HEK293 (cell line): ENCODE results near the gene NFIX.

Source experiments
- BCL11A ChIP-seq: fragments of 450-650 bp; formaldehyde crosslinking; IDR thresholded peaks from 2 replicates; pipeline ENCODE4 v1.5.1; 2016; ENCODE audit warnings: low read depth, missing biosample characterization, missing genetic modification characterization
- BCL11B ChIP-seq: fragments of 450-650 bp; formaldehyde crosslinking; IDR thresholded peaks from 2 replicates; pipeline ENCODE4 v1.5.1; 2016; ENCODE audit warnings: low read depth, missing biosample characterization, missing genetic modification characterization
- FEZF1 ChIP-seq: fragments of 450-650 bp; formaldehyde crosslinking; IDR thresholded peaks from 2 replicates; pipeline ENCODE4 v1.5.1; 2016; ENCODE audit warnings: missing biosample characterization, missing genetic modification characterization
- GLIS2 ChIP-seq: fragments of 450-650 bp; formaldehyde crosslinking; IDR thresholded peaks from 2 replicates; pipeline ENCODE4 v1.5.1; 2016; ENCODE audit warnings: missing biosample characterization, missing genetic modification characterization
- KLF17 ChIP-seq: fragments of 450-650 bp; formaldehyde crosslinking; IDR thresholded peaks from 2 replicates; pipeline ENCODE4 v1.5.1; 2016; ENCODE audit warnings: missing biosample characterization, missing genetic modification characterization
- PRDM1 ChIP-seq: fragments of 450-650 bp; formaldehyde crosslinking; IDR thresholded peaks from 2 replicates; pipeline ENCODE4; 2016; ENCODE audit warnings: missing biosample characterization, missing genetic modification characterization
- TCF7L2 ChIP-seq: IDR thresholded peaks from 2 replicates; pipeline ENCODE4 v1.6.1; 2011; ENCODE audit warnings: low read depth, mild to moderate bottlenecking, inconsistent platforms, low read length, moderate library complexity, borderline replicate concordance
- ZBTB10 ChIP-seq: fragments of 450-650 bp; formaldehyde crosslinking; IDR thresholded peaks from 2 replicates; pipeline ENCODE4 v1.5.1; 2016; ENCODE audit warnings: missing biosample characterization, missing genetic modification characterization
- ZBTB17 ChIP-seq: fragments of 450-650 bp; formaldehyde crosslinking; IDR thresholded peaks from 2 replicates; pipeline ENCODE4 v1.5.1; 2016; ENCODE audit warnings: missing biosample characterization, missing genetic modification characterization
- ZBTB20 ChIP-seq: fragments of 450-650 bp; formaldehyde crosslinking; IDR thresholded peaks from 2 replicates; pipeline ENCODE4 v1.5.1; 2016; ENCODE audit warnings: missing biosample characterization, missing genetic modification characterization
- ZBTB8A ChIP-seq: fragments of 450-650 bp; formaldehyde crosslinking; IDR thresholded peaks from 2 replicates; pipeline ENCODE4 v1.5.1; 2016; ENCODE audit warnings: missing biosample characterization, missing genetic modification characterization
- ZFP3 ChIP-seq: fragments of 450-650 bp; formaldehyde crosslinking; IDR thresholded peaks from 2 replicates; pipeline ENCODE4 v1.5.1; 2016; ENCODE audit warnings: low read depth, missing biosample characterization, missing genetic modification characterization
- ZNF140 ChIP-seq: fragments of 450-650 bp; formaldehyde crosslinking; IDR thresholded peaks from 2 replicates; pipeline ENCODE4 v1.5.1; 2016; ENCODE audit warnings: missing biosample characterization, missing genetic modification characterization
- ZNF211 ChIP-seq: fragments of 450-650 bp; formaldehyde crosslinking; IDR thresholded peaks from 2 replicates; pipeline ENCODE4 v1.5.1; 2016; ENCODE audit warnings: low read depth, missing biosample characterization, missing genetic modification characterization
- ZNF223 ChIP-seq: fragments of 450-650 bp; formaldehyde crosslinking; IDR thresholded peaks from 2 replicates; pipeline ENCODE4 v1.5.1; 2016; ENCODE audit warnings: missing biosample characterization, missing genetic modification characterization
- ZNF335 ChIP-seq: fragments of 450-650 bp; formaldehyde crosslinking; conservative IDR thresholded peaks from 2 replicates; pipeline ENCODE4 v1.5.1; 2016; ENCODE audit warnings: missing biosample characterization, missing genetic modification characterization
- ZNF76 ChIP-seq: fragments of 450-650 bp; formaldehyde crosslinking; IDR thresholded peaks from 2 replicates; pipeline ENCODE4; 2016; ENCODE audit warnings: low read depth, missing biosample characterization, missing genetic modification characterization, borderline replicate concordance
- ZNF792 ChIP-seq: fragments of 450-650 bp; formaldehyde crosslinking; IDR thresholded peaks from 2 replicates; pipeline ENCODE4 v1.5.1; 2016; ENCODE audit warnings: missing biosample characterization, missing genetic modification characterization
- ZNF837 ChIP-seq: fragments of 450-650 bp; formaldehyde crosslinking; IDR thresholded peaks from 2 replicates; pipeline ENCODE4 v1.5.1; 2016; ENCODE audit warnings: missing biosample characterization, missing genetic modification characterization
- TF ChIP-seq, protein P1 (sequence below): fragments of 450-650 bp; formaldehyde crosslinking; IDR thresholded peaks from 2 replicates; pipeline ENCODE4 v1.5.1; 2016; ENCODE audit warnings: missing biosample characterization, missing genetic modification characterization, borderline replicate concordance
- TF ChIP-seq, protein P2 (sequence below): fragments of 450-650 bp; formaldehyde crosslinking; IDR thresholded peaks from 2 replicates; pipeline ENCODE4 v1.5.1; 2016; ENCODE audit warnings: missing biosample characterization, missing genetic modification characterization
- TF ChIP-seq, protein P3 (sequence below): fragments of 450-650 bp; formaldehyde crosslinking; IDR thresholded peaks from 2 replicates; pipeline ENCODE4 v1.5.1; 2016; ENCODE audit warnings: missing biosample characterization, missing genetic modification characterization
- TF ChIP-seq, protein P4 (sequence below): fragments of 450-650 bp; formaldehyde crosslinking; IDR thresholded peaks from 2 replicates; pipeline ENCODE4 v1.5.1; 2016; ENCODE audit warnings: missing biosample characterization, missing genetic modification characterization
- TF ChIP-seq, protein P5 (sequence below): fragments of 450-650 bp; formaldehyde crosslinking; conservative IDR thresholded peaks from 2 replicates; pipeline ENCODE4 v1.5.1; 2016; ENCODE audit warnings: low read depth, missing biosample characterization, missing genetic modification characterization

Gene NFIX

GRCh38 chr19:13051557-13052165 is 56.4 kb downstream of the NFIX start (continued):
- TF ChIP-seq BCL11B (tag by site-specific recombination) (no peak), ZNF140 (tag by site-specific recombination) (no peak), ZNF335 (tag by site-specific recombination) (peak; percentile 93), ZBTB8A (tag by site-specific recombination) (peak; percentile 94), ZBTB17 (tag by site-specific recombination) (peak; percentile 70; the same call in 1 of the 2 replicates), ZNF792 (tag by site-specific recombination) (no peak), FEZF1 (tag by site-specific recombination) (peak; percentile 91), ZNF223 (no peak), ZNF837 (tag by site-specific recombination) (no peak), BCL11A (tag by site-specific recombination) (no peak), ZBTB10 (tag by site-specific recombination) (no peak), TCF7L2 (peak; percentile 88), ZNF211 (no peak), PRDM1 (tag by site-specific recombination) (no peak), GLIS2 (tag by site-specific recombination) (peak; percentile 44; the same call in 1 of the 2 replicates), ZNF76 (tag by site-specific recombination) (peak; percentile 36; the same call in 1 of the 2 replicates), ZFP3 (no peak), KLF17 (tag by site-specific recombination) (peak; percentile 100), ZBTB20 (peak; percentile 89)
- TF ChIP-seq, protein P1, sequence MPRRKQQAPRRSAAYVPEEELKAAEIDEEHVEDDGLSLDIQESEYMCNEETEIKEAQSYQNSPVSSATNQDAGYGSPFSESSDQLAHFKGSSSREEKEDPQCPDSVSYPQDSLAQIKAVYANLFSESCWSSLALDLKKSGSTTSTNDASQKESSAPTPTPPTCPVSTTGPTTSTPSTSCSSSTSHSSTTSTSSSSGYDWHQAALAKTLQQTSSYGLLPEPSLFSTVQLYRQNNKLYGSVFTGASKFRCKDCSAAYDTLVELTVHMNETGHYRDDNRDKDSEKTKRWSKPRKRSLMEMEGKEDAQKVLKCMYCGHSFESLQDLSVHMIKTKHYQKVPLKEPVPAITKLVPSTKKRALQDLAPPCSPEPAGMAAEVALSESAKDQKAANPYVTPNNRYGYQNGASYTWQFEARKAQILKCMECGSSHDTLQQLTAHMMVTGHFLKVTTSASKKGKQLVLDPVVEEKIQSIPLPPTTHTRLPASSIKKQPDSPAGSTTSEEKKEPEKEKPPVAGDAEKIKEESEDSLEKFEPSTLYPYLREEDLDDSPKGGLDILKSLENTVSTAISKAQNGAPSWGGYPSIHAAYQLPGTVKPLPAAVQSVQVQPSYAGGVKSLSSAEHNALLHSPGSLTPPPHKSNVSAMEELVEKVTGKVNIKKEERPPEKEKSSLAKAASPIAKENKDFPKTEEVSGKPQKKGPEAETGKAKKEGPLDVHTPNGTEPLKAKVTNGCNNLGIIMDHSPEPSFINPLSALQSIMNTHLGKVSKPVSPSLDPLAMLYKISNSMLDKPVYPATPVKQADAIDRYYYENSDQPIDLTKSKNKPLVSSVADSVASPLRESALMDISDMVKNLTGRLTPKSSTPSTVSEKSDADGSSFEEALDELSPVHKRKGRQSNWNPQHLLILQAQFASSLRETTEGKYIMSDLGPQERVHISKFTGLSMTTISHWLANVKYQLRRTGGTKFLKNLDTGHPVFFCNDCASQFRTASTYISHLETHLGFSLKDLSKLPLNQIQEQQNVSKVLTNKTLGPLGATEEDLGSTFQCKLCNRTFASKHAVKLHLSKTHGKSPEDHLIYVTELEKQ (tag by site-specific recombination) = peak; percentile 58; the same call in 1 of the 2 replicates
- TF ChIP-seq, protein P2, sequence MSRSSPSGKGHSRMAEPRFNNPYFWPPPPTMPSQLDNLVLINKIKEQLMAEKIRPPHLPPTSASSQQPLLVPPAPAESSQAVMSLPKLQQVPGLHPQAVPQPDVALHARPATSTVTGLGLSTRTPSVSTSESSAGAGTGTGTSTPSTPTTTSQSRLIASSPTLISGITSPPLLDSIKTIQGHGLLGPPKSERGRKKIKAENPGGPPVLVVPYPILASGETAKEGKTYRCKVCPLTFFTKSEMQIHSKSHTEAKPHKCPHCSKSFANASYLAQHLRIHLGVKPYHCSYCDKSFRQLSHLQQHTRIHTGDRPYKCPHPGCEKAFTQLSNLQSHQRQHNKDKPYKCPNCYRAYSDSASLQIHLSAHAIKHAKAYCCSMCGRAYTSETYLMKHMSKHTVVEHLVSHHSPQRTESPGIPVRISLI (tag by site-specific recombination) = no peak
- TF ChIP-seq, protein P3, sequence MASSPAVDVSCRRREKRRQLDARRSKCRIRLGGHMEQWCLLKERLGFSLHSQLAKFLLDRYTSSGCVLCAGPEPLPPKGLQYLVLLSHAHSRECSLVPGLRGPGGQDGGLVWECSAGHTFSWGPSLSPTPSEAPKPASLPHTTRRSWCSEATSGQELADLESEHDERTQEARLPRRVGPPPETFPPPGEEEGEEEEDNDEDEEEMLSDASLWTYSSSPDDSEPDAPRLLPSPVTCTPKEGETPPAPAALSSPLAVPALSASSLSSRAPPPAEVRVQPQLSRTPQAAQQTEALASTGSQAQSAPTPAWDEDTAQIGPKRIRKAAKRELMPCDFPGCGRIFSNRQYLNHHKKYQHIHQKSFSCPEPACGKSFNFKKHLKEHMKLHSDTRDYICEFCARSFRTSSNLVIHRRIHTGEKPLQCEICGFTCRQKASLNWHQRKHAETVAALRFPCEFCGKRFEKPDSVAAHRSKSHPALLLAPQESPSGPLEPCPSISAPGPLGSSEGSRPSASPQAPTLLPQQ (tag by site-specific recombination) = peak; percentile 67; the same call in 1 of the 2 replicates
- TF ChIP-seq, protein P4, sequence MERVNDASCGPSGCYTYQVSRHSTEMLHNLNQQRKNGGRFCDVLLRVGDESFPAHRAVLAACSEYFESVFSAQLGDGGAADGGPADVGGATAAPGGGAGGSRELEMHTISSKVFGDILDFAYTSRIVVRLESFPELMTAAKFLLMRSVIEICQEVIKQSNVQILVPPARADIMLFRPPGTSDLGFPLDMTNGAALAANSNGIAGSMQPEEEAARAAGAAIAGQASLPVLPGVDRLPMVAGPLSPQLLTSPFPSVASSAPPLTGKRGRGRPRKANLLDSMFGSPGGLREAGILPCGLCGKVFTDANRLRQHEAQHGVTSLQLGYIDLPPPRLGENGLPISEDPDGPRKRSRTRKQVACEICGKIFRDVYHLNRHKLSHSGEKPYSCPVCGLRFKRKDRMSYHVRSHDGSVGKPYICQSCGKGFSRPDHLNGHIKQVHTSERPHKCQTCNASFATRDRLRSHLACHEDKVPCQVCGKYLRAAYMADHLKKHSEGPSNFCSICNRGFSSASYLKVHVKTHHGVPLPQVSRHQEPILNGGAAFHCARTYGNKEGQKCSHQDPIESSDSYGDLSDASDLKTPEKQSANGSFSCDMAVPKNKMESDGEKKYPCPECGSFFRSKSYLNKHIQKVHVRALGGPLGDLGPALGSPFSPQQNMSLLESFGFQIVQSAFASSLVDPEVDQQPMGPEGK (tag by site-specific recombination) = peak; percentile 84
- TF ChIP-seq, protein P5, sequence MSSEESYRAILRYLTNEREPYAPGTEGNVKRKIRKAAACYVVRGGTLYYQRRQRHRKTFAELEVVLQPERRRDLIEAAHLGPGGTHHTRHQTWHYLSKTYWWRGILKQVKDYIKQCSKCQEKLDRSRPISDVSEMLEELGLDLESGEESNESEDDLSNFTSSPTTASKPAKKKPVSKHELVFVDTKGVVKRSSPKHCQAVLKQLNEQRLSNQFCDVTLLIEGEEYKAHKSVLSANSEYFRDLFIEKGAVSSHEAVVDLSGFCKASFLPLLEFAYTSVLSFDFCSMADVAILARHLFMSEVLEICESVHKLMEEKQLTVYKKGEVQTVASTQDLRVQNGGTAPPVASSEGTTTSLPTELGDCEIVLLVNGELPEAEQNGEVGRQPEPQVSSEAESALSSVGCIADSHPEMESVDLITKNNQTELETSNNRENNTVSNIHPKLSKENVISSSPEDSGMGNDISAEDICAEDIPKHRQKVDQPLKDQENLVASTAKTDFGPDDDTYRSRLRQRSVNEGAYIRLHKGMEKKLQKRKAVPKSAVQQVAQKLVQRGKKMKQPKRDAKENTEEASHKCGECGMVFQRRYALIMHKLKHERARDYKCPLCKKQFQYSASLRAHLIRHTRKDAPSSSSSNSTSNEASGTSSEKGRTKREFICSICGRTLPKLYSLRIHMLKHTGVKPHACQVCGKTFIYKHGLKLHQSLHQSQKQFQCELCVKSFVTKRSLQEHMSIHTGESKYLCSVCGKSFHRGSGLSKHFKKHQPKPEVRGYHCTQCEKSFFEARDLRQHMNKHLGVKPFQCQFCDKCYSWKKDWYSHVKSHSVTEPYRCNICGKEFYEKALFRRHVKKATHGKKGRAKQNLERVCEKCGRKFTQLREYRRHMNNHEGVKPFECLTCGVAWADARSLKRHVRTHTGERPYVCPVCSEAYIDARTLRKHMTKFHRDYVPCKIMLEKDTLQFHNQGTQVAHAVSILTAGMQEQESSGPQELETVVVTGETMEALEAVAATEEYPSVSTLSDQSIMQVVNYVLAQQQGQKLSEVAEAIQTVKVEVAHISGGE (tag by site-specific recombination) = no peak; the same call in 1 of the 2 replicates
